Glutamatergic neuron (in vitro differentiated cells): Measurements from ENCODE around the gene POMGNT2. TPM values are rescaled to one million over a fixed set of nuclear protein-coding genes. Genes with fewer than 3 reads are reported as not detected.

Experiments used
- DNase-seq: peaks from one replicate; pipeline ENCODE4 v3.0.0; 2022
- H3K27ac Mint-ChIP-seq: one replicate; pipeline ENCODE4 v1.8.0; 2020; ENCODE audit warnings: mild to moderate bottlenecking, mixed read lengths, inconsistent platforms; ENCODE audit not compliant: unreplicated experiment
- H3K27me3 Mint-ChIP-seq: one replicate; pipeline ENCODE4 v1.8.0; 2020; ENCODE audit warnings: mild to moderate bottlenecking, moderate library complexity, mixed read lengths, inconsistent platforms; ENCODE audit not compliant: unreplicated experiment
- H3K36me3 Mint-ChIP-seq: one replicate; pipeline ENCODE4 v1.8.0; 2020; ENCODE audit warnings: mild to moderate bottlenecking, mixed read lengths, inconsistent platforms; ENCODE audit not compliant: unreplicated experiment
- H3K4me1 Mint-ChIP-seq: one replicate; pipeline ENCODE4 v1.8.0; 2020; ENCODE audit warnings: mild to moderate bottlenecking, low read depth, mixed read lengths, inconsistent platforms; ENCODE audit not compliant: unreplicated experiment
- H3K4me3 Mint-ChIP-seq: one replicate; pipeline ENCODE4 v1.8.0; 2020; ENCODE audit warnings: mild to moderate bottlenecking, mixed read lengths, inconsistent platforms; ENCODE audit not compliant: unreplicated experiment
- H3K9me3 Mint-ChIP-seq: one replicate; pipeline ENCODE4 v1.8.0; 2020; ENCODE audit warnings: mild to moderate bottlenecking, moderate library complexity, mixed read lengths, inconsistent platforms; ENCODE audit not compliant: unreplicated experiment
- long read RNA-seq: library from polyadenylated mRNA; unstranded; transcript quantifications from one replicate; pipeline ENCODE4 v2.0.0, GENCODE V29; 2020; ENCODE audit not compliant: unreplicated experiment
- total RNA-seq: library from RNA; stranded (reverse); fragmentation: NEBNext Ultra II Directional; extraction: Animal tissue kit (Norgen Biotek cat#: 25700); gene quantifications from one replicate; pipeline ENCODE4 v1.2.1, GENCODE V29; 2021; ENCODE audit not compliant: unreplicated experiment
- TF ChIP-seq, protein P1 (sequence below): fragments of 200-600 bp; sonication (generic); IDR thresholded peaks from one replicate; pipeline ENCODE4 v1.5.0; 2021; ENCODE audit not compliant: partially characterized antibody, unreplicated experiment

Gene POMGNT2
- total RNA-seq: 31.1 TPM
- long read RNA-seq, transcript POMGNT2-201 (2 exons, 2,544 nt): major isoform, 11 of 16 reads
- long read RNA-seq, partial matches to known transcripts: 0 of 16 reads
- long read RNA-seq, other reads (novel, unspliced or antisense): 4 of 16 reads

DNA sequence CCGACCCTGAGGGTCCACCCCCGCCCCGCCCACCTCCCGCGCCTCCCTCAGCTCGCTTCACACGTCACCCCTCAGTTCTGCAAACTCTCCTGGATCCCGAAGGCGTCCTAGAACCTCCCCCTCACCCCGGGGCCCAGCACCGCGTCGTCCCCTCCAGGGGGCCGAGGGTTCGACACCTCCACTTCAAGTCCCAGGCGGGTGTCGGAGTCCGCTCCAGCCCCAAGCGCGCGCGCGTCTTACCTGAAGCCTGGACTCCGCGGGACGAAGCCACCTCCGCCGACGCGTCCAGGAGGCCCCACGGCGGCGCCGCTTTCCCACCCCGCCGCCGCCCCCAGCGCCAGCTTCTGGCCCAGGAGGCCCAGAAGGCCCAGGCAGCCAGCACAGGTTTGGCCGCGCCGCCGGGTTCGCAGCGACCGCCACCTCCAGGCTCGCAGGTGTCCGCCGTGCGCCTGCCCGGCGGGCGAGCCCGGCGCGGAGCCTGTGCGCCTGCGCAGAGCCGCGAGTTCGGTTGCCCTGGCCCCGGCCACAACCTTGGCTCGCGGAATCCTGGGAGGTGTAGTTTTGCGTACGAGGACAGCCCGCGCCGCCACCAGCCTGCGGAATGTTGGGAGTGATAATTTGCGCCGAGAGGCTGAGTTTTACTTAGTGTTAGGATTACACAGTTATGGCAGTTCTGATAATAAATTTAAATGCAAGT, at the start of gene POMGNT2:
Gene POMGNT2, minus strand, starts transcription at position 484 of the 697 bp plus-strand sequence. CDS start 24,648 bp downstream, outside the sequence.
- peak within 1 kb of the TSS; percentile 91 for H3K4me3 Mint-ChIP-seq
- DNase-seq: peak; percentile 95
- peaks cover 18% of the 10 kb centered on the region for H3K4me1 Mint-ChIP-seq
- TF ChIP-seq, protein P1, sequence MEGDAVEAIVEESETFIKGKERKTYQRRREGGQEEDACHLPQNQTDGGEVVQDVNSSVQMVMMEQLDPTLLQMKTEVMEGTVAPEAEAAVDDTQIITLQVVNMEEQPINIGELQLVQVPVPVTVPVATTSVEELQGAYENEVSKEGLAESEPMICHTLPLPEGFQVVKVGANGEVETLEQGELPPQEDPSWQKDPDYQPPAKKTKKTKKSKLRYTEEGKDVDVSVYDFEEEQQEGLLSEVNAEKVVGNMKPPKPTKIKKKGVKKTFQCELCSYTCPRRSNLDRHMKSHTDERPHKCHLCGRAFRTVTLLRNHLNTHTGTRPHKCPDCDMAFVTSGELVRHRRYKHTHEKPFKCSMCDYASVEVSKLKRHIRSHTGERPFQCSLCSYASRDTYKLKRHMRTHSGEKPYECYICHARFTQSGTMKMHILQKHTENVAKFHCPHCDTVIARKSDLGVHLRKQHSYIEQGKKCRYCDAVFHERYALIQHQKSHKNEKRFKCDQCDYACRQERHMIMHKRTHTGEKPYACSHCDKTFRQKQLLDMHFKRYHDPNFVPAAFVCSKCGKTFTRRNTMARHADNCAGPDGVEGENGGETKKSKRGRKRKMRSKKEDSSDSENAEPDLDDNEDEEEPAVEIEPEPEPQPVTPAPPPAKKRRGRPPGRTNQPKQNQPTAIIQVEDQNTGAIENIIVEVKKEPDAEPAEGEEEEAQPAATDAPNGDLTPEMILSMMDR: no peak
- peaks cover 5% of the 10 kb centered on the region for H3K36me3 Mint-ChIP-seq
- peaks cover 5% of the 10 kb centered on the region for H3K9me3 Mint-ChIP-seq
- peak within 1 kb of the TSS; percentile 96 for H3K27ac Mint-ChIP-seq
- H3K27me3 Mint-ChIP-seq: peaks cover 2% of the 10 kb centered on the region

DNA sequence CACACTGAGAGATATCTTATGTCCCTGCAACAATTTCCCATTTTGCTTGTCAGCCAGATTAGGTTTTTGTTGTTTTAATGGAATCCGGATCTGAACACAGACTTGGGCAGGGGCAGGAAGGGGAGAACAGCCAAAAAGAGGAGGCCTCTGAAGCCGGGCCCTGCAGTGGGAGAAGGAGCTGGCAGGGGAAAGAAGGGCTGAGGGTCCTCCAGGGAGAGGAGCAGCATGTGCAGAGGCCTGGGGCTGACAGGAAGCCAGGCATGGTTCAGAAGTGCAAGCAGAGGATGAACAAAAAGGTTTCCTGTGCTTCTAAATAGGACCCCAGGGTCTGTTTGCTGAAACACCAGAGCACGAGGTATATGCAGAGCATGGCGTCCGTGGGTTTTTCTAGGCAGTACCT, 49.1 kb upstream of the POMGNT2 start:
- TF ChIP-seq, protein P1: no peak
- no peaks in the 10 kb centered on the region for H3K9me3 Mint-ChIP-seq
- peaks cover 23% of the 10 kb centered on the region for H3K4me1 Mint-ChIP-seq
- no peak overlapping the region for H3K27ac Mint-ChIP-seq
- peaks cover 4% of the 10 kb centered on the region for H3K27me3 Mint-ChIP-seq
- no peak overlapping the region for H3K4me3 Mint-ChIP-seq
- no peak for DNase-seq
- H3K36me3 Mint-ChIP-seq: no peaks in the 10 kb centered on the region

DNA sequence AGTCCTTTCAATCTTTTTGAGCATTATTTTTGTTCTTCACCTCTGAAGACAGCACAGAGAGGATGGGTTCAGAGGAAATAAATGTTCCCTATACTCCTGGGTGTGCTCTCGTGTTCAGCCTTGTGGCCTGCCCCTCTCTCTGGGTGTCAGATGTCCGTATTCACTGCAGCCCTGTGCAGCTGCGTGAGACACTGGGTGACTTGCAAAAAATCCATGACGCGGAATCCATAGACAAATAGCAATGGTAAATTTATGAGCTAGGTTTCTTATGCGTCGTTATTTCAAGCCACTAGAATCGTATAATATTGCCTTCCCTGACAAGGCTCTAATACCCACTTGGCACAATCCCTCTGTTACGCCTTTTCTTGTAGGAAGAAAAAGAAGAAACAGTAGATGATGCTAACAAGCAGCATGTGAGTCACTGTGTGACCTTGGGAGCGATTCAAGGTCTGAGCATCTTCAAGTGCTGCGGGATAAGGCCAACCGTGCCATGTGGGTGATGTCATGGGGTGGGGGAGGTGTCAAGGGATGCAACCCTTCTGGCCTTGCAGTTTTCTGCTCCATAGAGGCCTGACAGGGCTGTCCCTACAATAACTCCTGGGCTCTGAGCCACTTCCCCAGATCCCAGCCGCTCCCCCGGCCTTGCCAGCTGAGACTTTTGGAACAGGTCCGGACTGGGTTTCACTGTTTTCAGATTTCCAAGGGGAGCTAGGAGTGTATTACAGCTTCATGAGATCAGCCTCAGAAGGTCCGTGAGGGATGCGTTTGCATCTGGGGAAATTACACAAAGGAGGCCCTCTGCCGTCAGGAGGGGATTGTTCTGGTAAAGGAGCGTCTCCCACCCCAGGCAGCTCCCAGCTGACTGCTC, 47.6 kb upstream of the POMGNT2 start:
- peak; percentile 68 for DNase-seq
- H3K4me3 Mint-ChIP-seq: no peak overlapping the region
- no peaks in the 10 kb centered on the region for H3K36me3 Mint-ChIP-seq
- H3K9me3 Mint-ChIP-seq: no peaks in the 10 kb centered on the region
- TF ChIP-seq, protein P1: no peak
- peaks cover 21% of the 10 kb centered on the region for H3K4me1 Mint-ChIP-seq
- H3K27me3 Mint-ChIP-seq: peaks cover 4% of the 10 kb centered on the region
- H3K27ac Mint-ChIP-seq: peak overlapping the region; percentile 89

DNA sequence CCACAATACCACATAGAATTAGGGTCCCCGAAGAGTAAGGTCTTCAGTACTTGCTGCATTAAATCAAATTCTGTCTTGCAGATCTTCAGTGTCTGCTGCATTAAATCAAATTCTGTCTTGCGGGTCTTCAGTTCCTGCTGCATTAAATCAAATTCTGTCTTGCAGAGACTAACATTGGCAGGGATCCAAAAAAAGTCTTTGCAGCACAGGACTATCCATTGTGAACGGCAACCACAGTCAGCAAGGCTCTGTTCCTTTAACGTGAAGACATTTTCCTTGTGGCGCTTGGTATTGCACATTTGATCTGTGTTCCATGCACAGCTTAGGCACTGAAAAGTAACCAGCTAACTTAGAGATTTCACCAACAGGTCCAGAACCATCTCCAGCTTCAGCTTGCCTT, 46.8 kb upstream of the POMGNT2 start:
- Mint-ChIP-seq H3K36me3 (no peaks in the 10 kb centered on the region), H3K4me1 (peaks cover 21% of the 10 kb centered on the region), H3K27me3 (peaks cover 4% of the 10 kb centered on the region), H3K27ac (peak overlapping the region; percentile 89), H3K4me3 (no peak overlapping the region), H3K9me3 (no peaks in the 10 kb centered on the region)
- TF ChIP-seq, protein P1: no peak
- DNase-seq: no peak

DNA sequence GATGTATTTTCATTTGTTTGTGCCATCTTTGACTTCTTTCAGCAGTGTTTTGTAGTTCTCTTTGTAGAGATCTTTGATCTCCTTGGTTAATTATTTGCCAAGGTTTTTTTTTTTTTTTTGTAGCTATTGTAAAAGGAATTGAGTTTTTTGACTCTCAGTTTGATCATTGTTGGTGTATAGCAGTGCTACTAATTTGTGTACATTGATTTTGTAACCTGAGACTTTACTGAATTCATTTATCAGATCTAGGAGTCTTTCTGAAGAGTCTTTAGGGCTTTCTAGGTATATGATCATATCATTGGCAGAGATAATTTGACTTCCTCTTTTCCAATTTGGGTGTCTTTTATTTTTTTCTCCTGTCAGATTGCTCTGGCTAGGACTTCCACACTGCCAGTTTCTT, 42.2 kb upstream of the POMGNT2 start:
- Mint-ChIP-seq H3K27me3 (peaks cover 2% of the 10 kb centered on the region), H3K9me3 (no peaks in the 10 kb centered on the region), H3K4me3 (no peak overlapping the region), H3K4me1 (peaks cover 6% of the 10 kb centered on the region), H3K36me3 (no peaks in the 10 kb centered on the region), H3K27ac (no peak overlapping the region)
- TF ChIP-seq, protein P1: no peak
- DNase-seq: no peak
